Esophagus (tissue), 2 donors: ENCODE results near the gene XXYLT1. TPM values are rescaled to one million over a fixed set of nuclear protein-coding genes. Genes with fewer than 3 reads are reported as not detected.
A peak's percentile ranks its signal among the peaks of the same experiment; 100 is the strongest.

Experiments used
- H3K27ac ChIP-seq, 2 donors: one replicate each; pipeline ENCODE4 v1.5.1; 2013; ENCODE audit warnings: low read depth in 2 of 2, mild to moderate bottlenecking in 2 of 2, inconsistent platforms in 1 of 2, low read length in 1 of 2, moderate library complexity in 1 of 2
- H3K27me3 ChIP-seq, 2 donors: one replicate each; pipeline ENCODE4 v1.6.1; 2013; ENCODE audit warnings: low read length in 2 of 2, control low read depth in 1 of 2, mild to moderate bottlenecking in 1 of 2; ENCODE audit not compliant: insufficient read depth in 2 of 2, control insufficient read depth in 1 of 2
- H3K36me3 ChIP-seq, 2 donors: one replicate each; pipeline ENCODE4 v1.6.1; 2013; ENCODE audit warnings: low read length in 1 of 2; ENCODE audit not compliant: control insufficient read depth in 2 of 2, insufficient read depth in 2 of 2
- H3K4me1 ChIP-seq, 2 donors: one replicate each; pipeline ENCODE4 v1.6.1; 2013; ENCODE audit warnings: low read length in 1 of 2; ENCODE audit not compliant: control insufficient read depth in 2 of 2, insufficient read depth in 2 of 2
- H3K4me3 ChIP-seq, 2 donors: one replicate each; pipeline ENCODE4 v1.5.1; 2013; ENCODE audit warnings: low read length in 2 of 2, mild to moderate bottlenecking in 2 of 2, low read depth in 1 of 2, moderate library complexity in 1 of 2
- H3K9me3 ChIP-seq, 2 donors: one replicate each; pipeline ENCODE4 v1.6.1; 2013; ENCODE audit warnings: mild to moderate bottlenecking in 2 of 2, low read depth in 1 of 2, low read length in 1 of 2, moderate library complexity in 1 of 2; ENCODE audit not compliant: control insufficient read depth in 2 of 2, insufficient read depth in 1 of 2
- WGBS, 2 donors: extraction: QIAGEN DNeasy Blood & Tissue Kit; methylation state at CpG; one replicate each; pipeline ENCODE4 v1.1.7; 2013; 5-methylcytosine and 5-hydroxymethylcytosine counted together
- polyA plus RNA-seq, 2 donors: library from polyadenylated mRNA; stranded (reverse); fragments of 200-250 nt; gene quantifications; one replicate each; pipeline ENCODE4 v1.2.3, GENCODE V29; 2013
- donor health status: healthy with polysubstance abuse.
- donor health status: Bipolar disorder and iron deficiency.

The XXYLT1 gene
- polyA plus RNA-seq, 2 donors, result 10.2 to 10.4 TPM

DNA sequence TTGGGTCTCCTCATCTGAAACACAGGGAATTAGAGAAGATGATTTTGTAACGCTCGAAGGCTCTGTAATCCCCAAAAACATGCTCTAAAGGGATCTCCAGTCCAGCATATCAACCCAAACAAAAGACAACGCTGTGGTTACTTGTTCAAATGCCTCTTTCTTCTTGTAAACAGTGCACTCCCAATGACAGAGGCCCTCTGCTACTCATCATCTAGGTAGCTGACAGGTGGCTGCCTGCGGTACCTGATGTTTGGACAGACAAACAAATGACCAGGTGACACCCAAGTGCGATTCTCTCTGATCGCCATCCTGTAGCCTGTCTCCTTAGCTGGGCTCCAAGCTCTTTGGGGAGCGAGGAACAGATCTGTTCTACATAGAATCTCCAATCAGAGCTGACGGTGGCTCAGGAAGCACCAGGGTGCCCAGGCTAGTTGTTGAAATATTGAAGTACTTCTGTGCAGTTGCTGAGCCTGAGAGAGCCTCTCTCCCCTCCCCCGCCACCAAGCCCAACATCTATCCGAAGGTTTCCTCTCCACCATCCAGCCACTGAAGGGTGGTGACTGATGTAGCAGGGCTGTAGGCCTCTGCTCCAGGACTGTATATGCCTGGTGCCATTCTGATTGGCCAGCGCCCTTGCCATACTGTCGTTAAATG lies 238.7 kb downstream of the XXYLT1 start:
- 76% methylated on average over 12 of the region's 12 CpGs for WGBS, 2 donors
- no peak overlapping the region for H3K4me3 ChIP-seq
- H3K27ac ChIP-seq, result peak overlapping the region in 1 of 2 donors; percentile 0
- no peaks in the 10 kb centered on the region for H3K27me3 ChIP-seq
- H3K4me1 ChIP-seq, result peaks cover 4 to 12% of the 10 kb centered on the region in 2 donors
- H3K9me3 ChIP-seq, result no peaks in the 10 kb centered on the region
- H3K36me3 ChIP-seq, result no peaks in the 10 kb centered on the region

DNA sequence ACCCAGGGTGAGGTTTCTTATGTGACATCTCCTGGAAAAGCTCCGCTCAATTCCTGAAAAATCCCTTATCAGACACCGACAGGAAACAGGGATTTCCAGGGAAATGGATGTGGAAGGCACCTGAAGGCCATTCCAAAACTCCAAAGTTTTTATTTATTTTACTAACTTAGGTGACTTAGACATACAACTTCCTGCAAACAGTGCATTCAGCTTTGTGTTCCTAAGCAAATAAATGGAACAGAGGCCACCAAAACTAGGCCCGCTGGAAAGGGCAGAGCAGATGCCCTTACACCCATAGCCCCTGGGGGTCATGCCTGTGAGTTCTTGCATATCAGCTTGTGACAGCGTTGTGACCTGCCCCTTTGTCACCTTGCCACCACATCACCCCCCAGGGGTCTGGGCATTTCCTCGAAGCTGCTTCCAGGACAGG lies 239.4 kb downstream of the XXYLT1 start:
- Histone ChIP-seq H3K9me3 (no peaks in the 10 kb centered on the region), H3K36me3 (no peaks in the 10 kb centered on the region), H3K4me3 (no peak overlapping the region), H3K27me3 (no peaks in the 10 kb centered on the region), H3K4me1 (peaks cover 4 to 12% of the 10 kb centered on the region in 2 donors), H3K27ac (peak overlapping the region in 1 of 2 donors; percentile 0)
- WGBS, 2 donors, result 60 to 63% methylated on average over 5 of the region's 5 CpGs

DNA sequence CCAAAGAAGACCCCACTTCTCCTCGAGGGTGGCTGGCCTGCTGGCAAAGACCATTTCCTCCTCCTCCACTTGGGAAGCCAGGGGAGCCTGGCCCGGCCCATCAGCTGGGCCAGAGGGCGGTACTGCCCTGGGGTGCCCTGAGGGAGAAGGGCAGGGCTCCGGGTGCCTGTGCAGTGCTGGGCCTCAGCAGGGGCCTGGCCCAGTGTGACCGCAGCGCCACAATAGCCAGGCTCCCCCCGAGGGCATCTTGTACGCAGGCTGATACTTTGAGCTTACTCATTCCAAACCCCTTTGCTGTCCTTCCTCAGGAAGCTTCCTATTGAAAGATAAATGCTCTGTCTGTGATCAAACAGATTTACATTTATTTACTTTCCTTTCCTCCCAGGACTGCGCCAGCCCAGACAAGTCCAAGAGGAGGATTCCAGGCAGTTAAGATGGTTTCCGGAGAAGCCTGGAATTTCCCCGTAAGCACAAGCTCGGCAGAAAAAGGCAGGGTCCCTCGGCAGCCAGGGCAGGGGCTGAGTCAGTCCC lies 240.1 kb downstream of the XXYLT1 start:
- Histone ChIP-seq H3K9me3 (no peaks in the 10 kb centered on the region), H3K36me3 (no peaks in the 10 kb centered on the region), H3K4me1 (peaks cover 4 to 12% of the 10 kb centered on the region in 2 donors), H3K4me3 (no peak overlapping the region), H3K27me3 (no peaks in the 10 kb centered on the region), H3K27ac (peak overlapping the region; percentile 51 to 78)
- 33 to 56% methylated on average over 13 of the region's 13 CpGs for WGBS, 2 donors

DNA sequence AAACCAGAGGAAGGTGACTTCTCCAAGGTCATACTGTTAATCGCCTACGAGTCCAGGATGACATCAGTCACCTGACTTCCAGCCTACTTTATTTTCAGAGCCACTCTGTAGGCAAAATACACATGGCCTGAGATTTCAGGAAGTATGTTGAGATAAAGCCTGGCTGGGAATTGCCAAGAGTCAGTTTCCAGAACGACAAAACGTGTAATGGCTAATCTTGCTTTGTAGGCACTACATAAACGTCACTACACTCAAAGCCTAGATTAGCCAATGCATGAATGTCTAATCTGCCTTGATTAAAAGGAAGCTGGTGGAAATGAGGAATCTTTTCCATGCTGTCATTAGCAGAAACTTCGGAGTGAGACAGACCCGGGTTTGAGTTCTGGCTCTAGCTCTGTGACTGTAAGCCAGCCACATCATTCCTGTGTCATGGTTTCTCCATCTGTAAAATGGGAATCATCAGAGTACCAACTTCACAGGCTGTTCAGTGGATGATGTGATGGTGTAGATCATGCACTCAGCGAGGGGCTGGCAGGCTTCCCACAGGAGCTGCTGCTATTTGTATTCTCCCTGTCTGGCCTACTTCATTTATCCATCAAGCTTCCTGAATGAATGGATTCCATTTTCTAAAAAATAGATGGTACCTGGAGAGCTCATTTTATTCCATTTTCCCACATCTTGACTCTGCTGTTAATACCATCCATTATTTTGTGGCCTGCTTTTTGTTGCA lies 241.9 kb downstream of the XXYLT1 start:
- Histone ChIP-seq H3K9me3 (no peaks in the 10 kb centered on the region), H3K36me3 (no peaks in the 10 kb centered on the region), H3K4me3 (no peak overlapping the region), H3K4me1 (peaks cover 4 to 12% of the 10 kb centered on the region in 2 donors), H3K27me3 (no peaks in the 10 kb centered on the region), H3K27ac (no peak overlapping the region)
- 60 to 67% methylated on average over 8 of the region's 8 CpGs for WGBS, 2 donors

DNA sequence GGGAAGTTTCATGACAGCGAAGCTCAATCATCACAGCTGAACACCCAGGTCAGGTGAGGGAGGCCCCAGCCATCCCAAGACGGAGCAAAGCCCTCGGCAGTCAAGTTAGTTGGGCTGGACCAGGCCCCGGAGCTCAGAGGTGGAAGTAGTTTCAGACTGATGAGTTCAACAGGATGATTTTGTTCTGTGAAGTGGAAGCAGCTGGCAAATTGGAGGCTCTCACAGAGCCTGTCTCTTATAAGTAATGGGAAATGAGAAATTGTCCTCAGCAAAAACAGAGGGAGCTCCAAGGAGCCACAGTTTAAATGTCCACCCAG lies 245.1 kb downstream of the XXYLT1 start:
- Histone ChIP-seq H3K4me1 (peaks cover 0 to 5% of the 10 kb centered on the region in 2 donors), H3K9me3 (no peaks in the 10 kb centered on the region), H3K36me3 (no peaks in the 10 kb centered on the region), H3K4me3 (no peak overlapping the region), H3K27ac (no peak overlapping the region), H3K27me3 (no peaks in the 10 kb centered on the region)
- WGBS, 2 donors, result 84 to 89% methylated on average over 4 of the region's 4 CpGs

DNA sequence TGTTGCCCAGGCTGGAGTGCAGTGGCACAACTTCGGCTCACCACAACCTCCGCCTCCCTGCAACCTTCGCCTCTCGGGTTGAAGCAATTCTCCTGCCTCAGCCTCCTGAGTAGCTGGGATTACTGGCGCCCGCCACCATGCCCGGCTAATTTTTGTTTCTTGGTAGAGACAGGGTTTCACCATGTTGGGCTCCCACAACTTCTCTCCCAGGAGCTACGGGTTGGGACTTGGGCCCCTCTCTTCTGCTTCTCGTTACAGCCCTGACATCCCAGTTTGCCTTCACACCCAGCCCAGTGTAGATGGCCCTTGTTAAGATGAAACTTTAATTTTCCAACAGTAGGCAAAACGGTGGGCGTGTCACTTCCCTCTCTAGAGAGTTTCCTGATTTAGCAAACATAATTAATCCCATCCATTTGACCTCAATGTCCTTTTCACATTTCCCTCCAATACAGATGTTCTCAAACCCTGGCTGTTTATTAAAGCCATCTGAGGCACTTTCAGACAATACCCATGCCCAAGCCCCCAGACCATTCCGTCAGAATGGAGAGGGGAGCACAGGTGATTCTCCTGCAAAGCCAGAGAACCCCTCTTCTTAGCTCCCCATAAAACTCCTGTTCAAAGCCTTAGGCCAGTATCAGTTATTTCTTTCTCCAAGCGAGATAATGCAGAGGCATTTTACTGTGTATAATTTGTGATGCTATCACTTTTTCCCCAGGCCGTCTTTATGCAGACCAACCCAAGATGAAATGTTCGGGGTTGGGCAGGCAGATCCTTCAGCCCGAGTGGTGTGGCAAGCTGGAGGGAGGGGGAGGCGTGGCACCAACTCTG lies 245.7 kb downstream of the XXYLT1 start:
- WGBS, 2 donors, result 84 to 88% methylated on average over 17 of the region's 17 CpGs
- no peaks in the 10 kb centered on the region for H3K36me3 ChIP-seq
- no peak overlapping the region for H3K27ac ChIP-seq
- H3K27me3 ChIP-seq, result no peaks in the 10 kb centered on the region
- H3K4me3 ChIP-seq, result no peak overlapping the region
- H3K9me3 ChIP-seq, result no peaks in the 10 kb centered on the region
- H3K4me1 ChIP-seq, result peaks cover 0 to under 1% of the 10 kb centered on the region in 2 donors

DNA sequence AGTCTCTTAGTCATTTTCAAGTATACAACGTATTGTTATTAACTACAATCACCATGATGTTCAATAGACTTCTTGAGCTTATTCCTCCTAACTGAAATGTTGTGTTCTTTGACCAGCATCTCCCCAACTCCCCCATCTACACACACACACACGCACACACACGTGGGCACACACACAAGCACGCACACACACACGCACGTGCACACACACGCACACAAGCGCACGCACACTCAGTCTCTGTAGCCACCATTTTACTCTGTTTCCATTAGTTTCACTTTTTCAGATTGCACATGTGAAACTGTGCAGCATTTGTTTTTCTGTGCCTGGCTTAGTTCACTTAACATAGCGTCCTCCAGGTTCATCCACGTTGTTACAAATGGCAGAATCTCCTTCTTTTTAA lies 247.0 kb downstream of the XXYLT1 start:
- H3K4me3 ChIP-seq, result no peak overlapping the region
- H3K27ac ChIP-seq, result no peak overlapping the region
- H3K9me3 ChIP-seq, result no peaks in the 10 kb centered on the region
- no peaks in the 10 kb centered on the region for H3K27me3 ChIP-seq
- no peaks in the 10 kb centered on the region for H3K4me1 ChIP-seq
- H3K36me3 ChIP-seq, result no peaks in the 10 kb centered on the region
- WGBS, 2 donors, result 79 to 92% methylated on average over 11 of the region's 11 CpGs

DNA sequence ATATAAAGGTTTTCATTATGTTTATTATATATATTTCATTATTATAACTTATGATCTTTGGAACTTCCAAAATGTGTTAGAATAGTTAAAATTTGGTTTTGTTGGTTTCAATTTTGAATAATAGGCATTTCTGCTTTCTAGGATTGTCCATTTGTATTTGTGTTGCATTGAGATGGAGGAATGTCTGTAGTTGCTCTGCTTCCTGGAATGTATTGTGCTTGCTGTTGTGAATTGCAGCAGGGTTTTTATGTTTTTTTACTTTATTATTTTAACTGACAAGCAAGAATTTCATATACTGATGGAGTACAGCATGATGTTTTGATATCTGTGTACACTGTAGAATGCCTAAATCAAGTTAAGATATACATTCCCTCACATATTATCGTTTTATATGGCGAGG lies 247.4 kb downstream of the XXYLT1 start:
- no peak overlapping the region for H3K4me3 ChIP-seq
- H3K27me3 ChIP-seq, result no peaks in the 10 kb centered on the region
- no peak overlapping the region for H3K27ac ChIP-seq
- no peaks in the 10 kb centered on the region for H3K36me3 ChIP-seq
- H3K9me3 ChIP-seq, result no peaks in the 10 kb centered on the region
- WGBS, 2 donors, result 36 to 41% methylated on average over 2 of the region's 2 CpGs
- H3K4me1 ChIP-seq, result no peaks in the 10 kb centered on the region

DNA sequence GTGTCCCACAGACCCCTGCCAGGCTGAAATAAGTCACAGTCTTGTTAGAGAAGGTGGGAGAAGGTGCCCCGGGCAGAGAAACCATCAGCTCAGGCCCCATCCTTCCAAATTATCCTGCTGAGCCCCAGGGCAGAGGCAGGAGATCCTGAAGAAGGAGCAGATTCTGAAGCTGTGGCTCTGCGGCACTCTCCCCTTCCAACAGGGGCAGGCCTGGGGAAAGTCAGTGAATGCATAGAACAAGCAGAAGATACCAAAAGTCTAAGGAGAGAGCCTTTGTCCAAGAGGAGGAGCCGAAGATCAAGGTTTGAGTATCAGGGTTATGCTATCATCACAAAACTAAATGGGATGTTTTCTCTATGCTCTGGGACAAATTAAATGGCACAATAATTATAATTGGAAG lies 249.3 kb downstream of the XXYLT1 start:
- H3K9me3 ChIP-seq, result no peaks in the 10 kb centered on the region
- 85 to 90% methylated on average over 3 of the region's 3 CpGs for WGBS, 2 donors

More for the DNA sequence above, 249.3 kb downstream of the XXYLT1 start:
- no peaks in the 10 kb centered on the region for H3K4me1 ChIP-seq
- H3K27ac ChIP-seq, result no peak overlapping the region
- no peaks in the 10 kb centered on the region for H3K27me3 ChIP-seq
- no peak overlapping the region for H3K4me3 ChIP-seq
- H3K36me3 ChIP-seq, result no peaks in the 10 kb centered on the region
